Astrocyte (in vitro differentiated cells and primary cell): ENCODE measurements around the gene PCLO.

Experiments
- EZH2 ChIP-seq: IDR thresholded peaks from 2 replicates; pipeline ENCODE4 v1.6.1; 2012; ENCODE audit warnings: mild to moderate bottlenecking, low read length, inconsistent platforms; ENCODE audit not compliant: insufficient read depth
- TF ChIP-seq, protein P1 (sequence below): IDR thresholded peaks from 2 replicates; pipeline ENCODE4 v1.5.1; 2011; ENCODE audit warnings: low read depth, mild to moderate bottlenecking, inconsistent platforms, low read length, moderate library complexity; ENCODE audit not compliant: insufficient read depth

DNA sequence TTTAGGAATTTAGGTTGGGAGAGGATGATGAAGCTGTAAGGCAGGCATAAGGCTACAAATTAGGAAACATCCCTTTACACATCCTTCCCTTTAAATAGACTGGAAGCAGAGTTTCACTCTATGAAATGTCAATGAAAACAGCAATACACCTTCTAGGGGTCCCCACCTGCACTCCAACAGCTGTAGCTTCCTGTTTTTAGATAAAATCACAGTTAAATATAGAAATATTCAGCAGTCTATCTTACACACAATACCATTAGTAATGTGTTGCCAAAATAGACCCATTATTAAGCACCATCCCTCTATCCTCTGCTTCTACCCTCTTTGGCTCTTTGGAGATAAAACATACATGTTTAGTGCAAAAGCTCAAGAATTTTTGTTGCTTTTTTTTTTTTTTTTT, 237.4 kb downstream of the PCLO start:
- TF ChIP-seq, protein P1, sequence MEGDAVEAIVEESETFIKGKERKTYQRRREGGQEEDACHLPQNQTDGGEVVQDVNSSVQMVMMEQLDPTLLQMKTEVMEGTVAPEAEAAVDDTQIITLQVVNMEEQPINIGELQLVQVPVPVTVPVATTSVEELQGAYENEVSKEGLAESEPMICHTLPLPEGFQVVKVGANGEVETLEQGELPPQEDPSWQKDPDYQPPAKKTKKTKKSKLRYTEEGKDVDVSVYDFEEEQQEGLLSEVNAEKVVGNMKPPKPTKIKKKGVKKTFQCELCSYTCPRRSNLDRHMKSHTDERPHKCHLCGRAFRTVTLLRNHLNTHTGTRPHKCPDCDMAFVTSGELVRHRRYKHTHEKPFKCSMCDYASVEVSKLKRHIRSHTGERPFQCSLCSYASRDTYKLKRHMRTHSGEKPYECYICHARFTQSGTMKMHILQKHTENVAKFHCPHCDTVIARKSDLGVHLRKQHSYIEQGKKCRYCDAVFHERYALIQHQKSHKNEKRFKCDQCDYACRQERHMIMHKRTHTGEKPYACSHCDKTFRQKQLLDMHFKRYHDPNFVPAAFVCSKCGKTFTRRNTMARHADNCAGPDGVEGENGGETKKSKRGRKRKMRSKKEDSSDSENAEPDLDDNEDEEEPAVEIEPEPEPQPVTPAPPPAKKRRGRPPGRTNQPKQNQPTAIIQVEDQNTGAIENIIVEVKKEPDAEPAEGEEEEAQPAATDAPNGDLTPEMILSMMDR, result no peak
- no peak for TF ChIP-seq EZH2
